Testis (tissue), 2 donors: ENCODE data around the gene PYCR2.

ENCODE experiments used
- CTCF ChIP-seq, 3 experiments: fragments of 450-650 bp in 2 of 3; fragments of 200-600 bp in 1 of 3; sonication (generic) in 1 of 3; IDR thresholded peaks; one replicate each; pipeline ENCODE4 v1.5.1; 2016 to 2019; ENCODE audit warnings: antibody characterized with exemption in 3 of 3, mild to moderate bottlenecking in 2 of 3, moderate library complexity in 1 of 3
- POLR2A ChIP-seq: fragments of 450-650 bp; IDR thresholded peaks from one replicate; pipeline ENCODE4 v1.6.1; 2017; ENCODE audit warnings: antibody characterized with exemption, mild to moderate bottlenecking, moderate library complexity

GRCh38 chr1:225950905-225951497 is 27.0 kb upstream of the PYCR2 start:
- no peak for TF ChIP-seq CTCF (IDR thresholded peaks at IDR 0.05)
- TF ChIP-seq POLR2A, result no peak
